Inferior parietal cortex (tissue), 1 donor: ENCODE results near the gene CRIP2.

Source experiments
- DNase-seq: peaks from one replicate; pipeline ENCODE4 v3.0.0-alpha.2; 2016; ENCODE audit errors: extremely low spot score

CRIP2 gene

GRCh38 chr14:105476831-105477659 is 2.4 kb downstream of the CRIP2 start:
- no peak for DNase-seq

- DNase-seq = no peak
These were observed 3.2 kb downstream of the CRIP2 start for GRCh38 chr14:105477660-105478397.

- DNase-seq = no peak
These were observed 4.0 kb downstream of the CRIP2 start for GRCh38 chr14:105478398-105479251.

GRCh38 chr14:105479431-105480158 is 5.0 kb downstream of the CRIP2 start:
- no peak for DNase-seq

GRCh38 chr14:105480199-105480746 is 5.7 kb downstream of the CRIP2 start:
- DNase-seq = no peak

- peak; percentile 85 for DNase-seq
These were observed 6.5 kb downstream of the CRIP2 start for GRCh38 chr14:105480807-105481801.

GRCh38 chr14:105481886-105482457 is 7.4 kb downstream of the CRIP2 start:
- peak; percentile 75 for DNase-seq

GRCh38 chr14:105482486-105483110 is 8.0 kb downstream of the CRIP2 start:
- no peak for DNase-seq

- DNase-seq = no peak
These were observed 8.9 kb downstream of the CRIP2 start for GRCh38 chr14:105483300-105484068.

- no peak for DNase-seq
These were observed 9.7 kb downstream of the CRIP2 start for GRCh38 chr14:105484069-105484996.

- DNase-seq = no peak
These were observed 10.4 kb downstream of the CRIP2 start for GRCh38 chr14:105484997-105485393.

GRCh38 chr14:105485739-105486162 is 11.1 kb downstream of the CRIP2 start:
- no peak for DNase-seq

- DNase-seq = no peak
These were observed 11.7 kb downstream of the CRIP2 start, which contains the start of gene CRIP1 for GRCh38 chr14:105486163-105486973. TSS of gene CRIP1 (plus strand) at chr14:105486886. CDS start at chr14:105487260, 374 bp downstream.

- no peak for DNase-seq
These were observed 12.4 kb downstream of the CRIP2 start for GRCh38 chr14:105486974-105487448.

GRCh38 chr14:105487449-105487985 is 12.9 kb downstream of the CRIP2 start:
- DNase-seq = no peak
